Memory B cell (primary cell): ENCODE results near the gene TAF12.

Source experiments
- ATAC-seq: fragments of 150-1000 bp; cut with Tn5 transposase; 2 replicates; pipeline ENCODE4 v1.10.0; 2021; ENCODE audit warnings: low read depth, mild to moderate bottlenecking, moderate library complexity
- DNase-seq, 2 donors: peaks; one replicate each; pipeline ENCODE4 v3.0.0; 2022; ENCODE audit warnings: low spot score in 2 of 2
- H3K27ac Mint-ChIP-seq: one replicate; pipeline ENCODE4 v1.8.0; 2022; ENCODE audit warnings: mild to moderate bottlenecking, moderate library complexity, mixed read lengths
- H3K27me3 Mint-ChIP-seq: one replicate; pipeline ENCODE4 v1.8.0; 2022; ENCODE audit warnings: mixed read lengths
- H3K36me3 Mint-ChIP-seq: one replicate; pipeline ENCODE4 v1.8.0; 2022; ENCODE audit warnings: mild to moderate bottlenecking, mixed read lengths
- H3K4me1 Mint-ChIP-seq: one replicate; pipeline ENCODE4 v1.8.0; 2022; ENCODE audit warnings: mixed read lengths
- H3K4me3 Mint-ChIP-seq: one replicate; pipeline ENCODE4 v1.8.0; 2022; ENCODE audit warnings: mild to moderate bottlenecking, moderate library complexity, mixed read lengths
- H3K9me3 Mint-ChIP-seq: one replicate; pipeline ENCODE4 v1.8.0; 2022; ENCODE audit warnings: mixed read lengths

The TAF12 gene

DNA sequence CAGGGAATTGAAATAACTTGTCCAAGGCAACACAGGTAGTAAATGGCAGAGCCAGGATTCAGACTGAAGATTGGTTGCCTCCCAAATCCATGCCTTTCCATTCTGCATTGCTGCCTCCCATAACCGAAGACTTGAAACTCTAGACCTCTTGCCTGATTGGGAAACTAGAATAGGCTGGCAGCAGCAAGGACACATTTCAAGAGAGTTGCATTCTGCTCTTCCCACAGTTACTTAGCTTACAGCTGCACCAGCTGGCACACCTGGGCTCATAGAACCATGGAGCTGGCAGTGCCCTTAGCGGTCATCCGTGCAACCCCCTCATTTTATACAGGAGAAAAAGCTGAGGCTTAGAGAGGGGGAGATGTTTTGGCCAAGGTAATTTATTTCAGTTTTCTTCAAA, 82.0 kb downstream of the TAF12 start:
- no peaks in the 10 kb centered on the region for H3K27me3 Mint-ChIP-seq
- no peaks in the 10 kb centered on the region for H3K4me1 Mint-ChIP-seq
- no peak for DNase-seq
- no peak for ATAC-seq
- H3K27ac Mint-ChIP-seq, result no peak overlapping the region
- no peaks in the 10 kb centered on the region for H3K9me3 Mint-ChIP-seq
- peaks cover 15% of the 10 kb centered on the region for H3K36me3 Mint-ChIP-seq
- no peak overlapping the region for H3K4me3 Mint-ChIP-seq
